Measurements from ENCODE around the gene PPIL4. TPM values are rescaled to one million over a fixed set of nuclear protein-coding genes. Genes with fewer than 3 reads are reported as not detected.

Gene PPIL4
- total and polyA plus RNA-seq, 2 of the 13 experiments (the other 11 are each of a cell fraction or from before 2014, with no cell fraction given): 5.5 to 46.0 TPM

- TF ChIP-seq ZNF770 (CRISPR knock-in tag; IDR thresholded peaks at IDR 0.05) (no peak), HDAC2 (CRISPR knock-in tag; IDR thresholded peaks at IDR 0.05) (no peak), DMTF1 (CRISPR knock-in tag; IDR thresholded peaks at IDR 0.05) (0 out of 2 replicates have a peak, but pooled peaks have one; percentile 44)
Measured at GRCh38 chr6:149545258-149545753, 537 bp downstream of the PPIL4 start (continued).

GRCh38 chr6:149544646-149545257 is 1.1 kb downstream of the PPIL4 start:
- Histone ChIP-seq H3K9me3 (ENCODE audit: low read length) (no peaks in the 10 kb centered on the region), H3K36me3 (replicated peaks in 1 of 2; ENCODE audit: control insufficient read depth in 1 of 2, insufficient read depth in 2 of 2, low read length in 2 of 2) (peaks cover 2 to 4% of the 10 kb centered on the region in 2 experiments; a peak in 4 of 5 replicates), H3K27ac (ENCODE audit: extremely low read length, insufficient read depth, low read length) (peak overlapping the region; percentile 96), H3K9ac (ENCODE audit: insufficient read depth, low read depth, low read length) (peak overlapping the region; percentile 99), H3K4me2 (ENCODE audit: low read depth, low read length) (peak overlapping the region; percentile 98), H3K79me2 (ENCODE audit: insufficient read depth, low read length) (peaks cover 48% of the 10 kb centered on the region), H4K20me1 (ENCODE audit: insufficient read depth, low read length) (peaks cover 19% of the 10 kb centered on the region), H3K27me3 (ENCODE audit: control insufficient read depth in 1 of 2, insufficient read depth in 2 of 2, low read length in 2 of 2) (no peaks in the 10 kb centered on the region; a peak in 2 of 5 replicates), H2AFZ (ENCODE audit: low read length) (no peak overlapping the region), H3K4me1 (ENCODE audit: insufficient read depth, low read length) (peaks cover 43% of the 10 kb centered on the region), H3K4me3 (replicated peaks in 1 of 3; ENCODE audit: insufficient read depth in 1 of 3, low read depth in 2 of 3, low read length in 3 of 3) (peak overlapping the region; percentile 87 to 97 (median 91))
- 7% methylated on average over 12 of the region's 12 CpGs for WGBS (ENCODE audit: low lambda C conversion rate)
- ATAC-seq (peak; percentile 7), DNase-seq (ENCODE audit: low spot score) (no peak), FAIRE-seq (no peak)
- BruUV-seq (replicated peaks): no TSS peak
- intact Hi-C loops (cut with micrococcal nuclease; ENCODE audit: unreplicated experiment): loop anchor here (5.0 kb wide), 1 partner anchor 103 kb away; the partner anchor contains the start of gene KATNA1
- in situ Hi-C loops (cut with HindIII; ENCODE audit: extremely low pct_ligation_motif_present, low pct_unique_long_range_greater_than_20kb): no loop called here
- CTCF ChIA-PET (ENCODE audit: low intra/inter-chr PET ratio, low total read pairs): no interaction called here
- POLR2A ChIA-PET: interaction anchor here (0.9 to 5.9 kb wide), 4 partner anchors 20 to 174 kb away, joined by 3 to 36 read pairs (median 4); partner anchors contain the start of genes GINM1 and LATS1
- TF ChIP-seq TEF (CRISPR knock-in tag; IDR thresholded peaks at IDR 0.05): no peak
- 0 out of 2 replicates have a peak, but pooled peaks have one; percentile 52 for TF ChIP-seq ZNF747 (CRISPR knock-in tag; IDR thresholded peaks at IDR 0.05; ENCODE audit: borderline replicate concordance)
- TF ChIP-seq ZXDC (CRISPR knock-in tag; IDR thresholded peaks at IDR 0.05): 0 out of 2 replicates have a peak, but pooled peaks have one; percentile 5
- 0 out of 2 replicates have a peak, but pooled peaks have one; percentile 47 for TF ChIP-seq IRF9 (CRISPR knock-in tag; IDR thresholded peaks at IDR 0.05; ENCODE audit: borderline replicate concordance)
- no peak for TF ChIP-seq ZNF292 (CRISPR knock-in tag; IDR thresholded peaks at IDR 0.05; ENCODE audit: borderline replicate concordance, low read depth)
- no peak for TF ChIP-seq PHB2 (IDR thresholded peaks at IDR 0.05; ENCODE audit: partially characterized antibody)
- peak; percentile 25; the same call in 1 of the 2 replicates for TF ChIP-seq MXD4 (CRISPR knock-in tag; IDR thresholded peaks at IDR 0.05)
- TF ChIP-seq TCF7L2 (IDR thresholded peaks at IDR 0.05; ENCODE audit: low read depth, low read length): 0 out of 2 replicates have a peak, but pooled peaks have one; percentile 38
- peak; percentile 39 for TF ChIP-seq RBFOX2 (IDR thresholded peaks at IDR 0.05; ENCODE audit: low read depth, low read length)
